ENCODE results near the gene PSME2. TPM values are rescaled to one million over a fixed set of nuclear protein-coding genes. Genes with fewer than 3 reads are reported as not detected.

The PSME2 gene
- total and polyA plus RNA-seq, 9 of the 15 experiments (the other 6 are each of a cell fraction or from before 2014, with no cell fraction given), result 111 to 579 (median 159) TPM

GRCh38 chr14:24167469-24168114 lies 21.2 kb upstream of the PSME2 start:
- Histone ChIP-seq H3K27me3 (ENCODE audit: control insufficient read depth in 2 of 2, insufficient read depth in 2 of 2, low read length in 2 of 2) (no peaks in the 10 kb centered on the region), H2AFZ (ENCODE audit: low read depth, low read length) (no peak overlapping the region), H3K4me3 (no peak overlapping the region), H3K79me2 (ENCODE audit: control insufficient read depth, insufficient read depth, low read length) (no peaks in the 10 kb centered on the region), H3K4me1 (replicated peaks in 1 of 2; ENCODE audit: control insufficient read depth in 2 of 2, insufficient read depth in 2 of 2, low read length in 2 of 2) (no peaks in the 10 kb centered on the region; a peak in 1 of 5 replicates), H3K9me1 (ENCODE audit: control insufficient read depth, insufficient read depth, low read length) (no peaks in the 10 kb centered on the region), H4K20me1 (replicated peaks; ENCODE audit: control insufficient read depth, insufficient read depth, low read length) (no peaks in the 10 kb centered on the region), H3K27ac (ENCODE audit: extremely low read depth, low read depth, low read length) (peak overlapping the region; percentile 26; the same call in 1 of the 3 replicates), H3K4me2 (ENCODE audit: insufficient read depth, low read length) (no peak overlapping the region), H3K36me3 (ENCODE audit: control insufficient read depth, insufficient read depth, low read length) (peaks cover 36% of the 10 kb centered on the region; the same call in 2 of the 3 replicates), H3K9me3 (replicated peaks; ENCODE audit: control insufficient read depth, insufficient read depth, low read depth, low read length) (no peaks in the 10 kb centered on the region), H3K9ac (ENCODE audit: insufficient read depth in 1 of 2, low read depth in 2 of 2, low read length in 2 of 2) (no peak overlapping the region)
- intact Hi-C loops (cut with micrococcal nuclease) (no loop called here), in situ Hi-C loops (cut with MboI) (no loop called here)
- BruUV-seq (replicated peaks), result no TSS peak
- CTCF ChIA-PET (ENCODE audit: low intra/inter-chr PET ratio), result no interaction called here
- ATAC-seq (peak; percentile 46; the same call in 2 of the 3 replicates), FAIRE-seq (no peak), DNase-seq (ENCODE audit: extremely low read depth in 1 of 4, low spot score in 3 of 4) (no peak)
- 65% methylated on average over 2 of the region's 3 CpGs for WGBS (ENCODE audit: insufficient coverage, low coverage, missing lambda C conversion rate)
- POLR2A ChIA-PET, result interaction anchor here (0.6 kb wide), 1 partner anchor 221 kb away, joined by 3 read pairs; no protein-coding TSS in a partner anchor
- TF ChIP-seq, protein P1, sequence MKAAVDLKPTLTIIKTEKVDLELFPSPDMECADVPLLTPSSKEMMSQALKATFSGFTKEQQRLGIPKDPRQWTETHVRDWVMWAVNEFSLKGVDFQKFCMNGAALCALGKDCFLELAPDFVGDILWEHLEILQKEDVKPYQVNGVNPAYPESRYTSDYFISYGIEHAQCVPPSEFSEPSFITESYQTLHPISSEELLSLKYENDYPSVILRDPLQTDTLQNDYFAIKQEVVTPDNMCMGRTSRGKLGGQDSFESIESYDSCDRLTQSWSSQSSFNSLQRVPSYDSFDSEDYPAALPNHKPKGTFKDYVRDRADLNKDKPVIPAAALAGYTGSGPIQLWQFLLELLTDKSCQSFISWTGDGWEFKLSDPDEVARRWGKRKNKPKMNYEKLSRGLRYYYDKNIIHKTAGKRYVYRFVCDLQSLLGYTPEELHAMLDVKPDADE (conservative IDR thresholded peaks at IDR 0.05; ENCODE audit: control insufficient read depth, low read depth, low read length), result no peak
- peak; percentile 72; the same call in 1 of the 2 replicates for TF ChIP-seq ZNF584 (CRISPR knock-in tag; IDR thresholded peaks at IDR 0.05; ENCODE audit: low read depth)
- no peak for TF ChIP-seq NCOA2 (IDR thresholded peaks at IDR 0.05; ENCODE audit: partially characterized antibody in 2 of 2)
- peak; percentile 62; the same call in 1 of the 2 replicates for TF ChIP-seq ZNF24 (IDR thresholded peaks at IDR 0.05)
- no peak for TF ChIP-seq RNF2 (IDR thresholded peaks at IDR 0.05)
- no peak for TF ChIP-seq THRB (CRISPR knock-in tag; conservative IDR thresholded peaks at IDR 0.05)
- TF ChIP-seq POLR2H (tag; IDR thresholded peaks at IDR 0.05; ENCODE audit: low read depth), result 0 out of 2 replicates have a peak, but pooled peaks have one; percentile 28
- TF ChIP-seq, protein P2, sequence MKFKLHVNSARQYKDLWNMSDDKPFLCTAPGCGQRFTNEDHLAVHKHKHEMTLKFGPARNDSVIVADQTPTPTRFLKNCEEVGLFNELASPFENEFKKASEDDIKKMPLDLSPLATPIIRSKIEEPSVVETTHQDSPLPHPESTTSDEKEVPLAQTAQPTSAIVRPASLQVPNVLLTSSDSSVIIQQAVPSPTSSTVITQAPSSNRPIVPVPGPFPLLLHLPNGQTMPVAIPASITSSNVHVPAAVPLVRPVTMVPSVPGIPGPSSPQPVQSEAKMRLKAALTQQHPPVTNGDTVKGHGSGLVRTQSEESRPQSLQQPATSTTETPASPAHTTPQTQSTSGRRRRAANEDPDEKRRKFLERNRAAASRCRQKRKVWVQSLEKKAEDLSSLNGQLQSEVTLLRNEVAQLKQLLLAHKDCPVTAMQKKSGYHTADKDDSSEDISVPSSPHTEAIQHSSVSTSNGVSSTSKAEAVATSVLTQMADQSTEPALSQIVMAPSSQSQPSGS (CRISPR knock-in tag; IDR thresholded peaks at IDR 0.05), result no peak
- TF ChIP-seq, protein P3, sequence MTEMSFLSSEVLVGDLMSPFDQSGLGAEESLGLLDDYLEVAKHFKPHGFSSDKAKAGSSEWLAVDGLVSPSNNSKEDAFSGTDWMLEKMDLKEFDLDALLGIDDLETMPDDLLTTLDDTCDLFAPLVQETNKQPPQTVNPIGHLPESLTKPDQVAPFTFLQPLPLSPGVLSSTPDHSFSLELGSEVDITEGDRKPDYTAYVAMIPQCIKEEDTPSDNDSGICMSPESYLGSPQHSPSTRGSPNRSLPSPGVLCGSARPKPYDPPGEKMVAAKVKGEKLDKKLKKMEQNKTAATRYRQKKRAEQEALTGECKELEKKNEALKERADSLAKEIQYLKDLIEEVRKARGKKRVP (CRISPR knock-in tag; IDR thresholded peaks at IDR 0.05), result 0 out of 2 replicates have a peak, but pooled peaks have one; percentile 67
- TF ChIP-seq, protein P4, sequence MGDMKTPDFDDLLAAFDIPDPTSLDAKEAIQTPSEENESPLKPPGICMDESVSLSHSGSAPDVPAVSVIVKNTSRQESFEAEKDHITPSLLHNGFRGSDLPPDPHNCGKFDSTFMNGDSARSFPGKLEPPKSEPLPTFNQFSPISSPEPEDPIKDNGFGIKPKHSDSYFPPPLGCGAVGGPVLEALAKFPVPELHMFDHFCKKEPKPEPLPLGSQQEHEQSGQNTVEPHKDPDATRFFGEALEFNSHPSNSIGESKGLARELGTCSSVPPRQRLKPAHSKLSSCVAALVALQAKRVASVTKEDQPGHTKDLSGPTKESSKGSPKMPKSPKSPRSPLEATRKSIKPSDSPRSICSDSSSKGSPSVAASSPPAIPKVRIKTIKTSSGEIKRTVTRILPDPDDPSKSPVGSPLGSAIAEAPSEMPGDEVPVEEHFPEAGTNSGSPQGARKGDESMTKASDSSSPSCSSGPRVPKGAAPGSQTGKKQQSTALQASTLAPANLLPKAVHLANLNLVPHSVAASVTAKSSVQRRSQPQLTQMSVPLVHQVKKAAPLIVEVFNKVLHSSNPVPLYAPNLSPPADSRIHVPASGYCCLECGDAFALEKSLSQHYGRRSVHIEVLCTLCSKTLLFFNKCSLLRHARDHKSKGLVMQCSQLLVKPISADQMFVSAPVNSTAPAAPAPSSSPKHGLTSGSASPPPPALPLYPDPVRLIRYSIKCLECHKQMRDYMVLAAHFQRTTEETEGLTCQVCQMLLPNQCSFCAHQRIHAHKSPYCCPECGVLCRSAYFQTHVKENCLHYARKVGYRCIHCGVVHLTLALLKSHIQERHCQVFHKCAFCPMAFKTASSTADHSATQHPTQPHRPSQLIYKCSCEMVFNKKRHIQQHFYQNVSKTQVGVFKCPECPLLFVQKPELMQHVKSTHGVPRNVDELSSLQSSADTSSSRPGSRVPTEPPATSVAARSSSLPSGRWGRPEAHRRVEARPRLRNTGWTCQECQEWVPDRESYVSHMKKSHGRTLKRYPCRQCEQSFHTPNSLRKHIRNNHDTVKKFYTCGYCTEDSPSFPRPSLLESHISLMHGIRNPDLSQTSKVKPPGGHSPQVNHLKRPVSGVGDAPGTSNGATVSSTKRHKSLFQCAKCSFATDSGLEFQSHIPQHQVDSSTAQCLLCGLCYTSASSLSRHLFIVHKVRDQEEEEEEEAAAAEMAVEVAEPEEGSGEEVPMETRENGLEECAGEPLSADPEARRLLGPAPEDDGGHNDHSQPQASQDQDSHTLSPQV (IDR thresholded peaks at IDR 0.05), result 0 out of 2 replicates have a peak, but pooled peaks have one; percentile 35
- TF ChIP-seq ZNF175 (CRISPR knock-in tag; IDR thresholded peaks at IDR 0.05; ENCODE audit: low read depth), result peak; percentile 37; the same call in 1 of the 2 replicates

Data from K562 (cell line).